C4-2B (cell line): ENCODE results near the gene ENAH.

ENCODE experiments used
- H3K27ac ChIP-seq: fragments of 450-650 bp; 2 replicates; pipeline ENCODE4 v1.5.1; 2017
- ZFX ChIP-seq: fragments of 450-650 bp; IDR thresholded peaks from 2 replicates; pipeline ENCODE4 v1.6.1; 2017
- TF ChIP-seq, protein P1 (sequence below): fragments of 450-650 bp; conservative IDR thresholded peaks from 2 replicates; pipeline ENCODE4 v1.5.1; 2017; ENCODE audit warnings: mild to moderate bottlenecking

ENAH gene

DNA sequence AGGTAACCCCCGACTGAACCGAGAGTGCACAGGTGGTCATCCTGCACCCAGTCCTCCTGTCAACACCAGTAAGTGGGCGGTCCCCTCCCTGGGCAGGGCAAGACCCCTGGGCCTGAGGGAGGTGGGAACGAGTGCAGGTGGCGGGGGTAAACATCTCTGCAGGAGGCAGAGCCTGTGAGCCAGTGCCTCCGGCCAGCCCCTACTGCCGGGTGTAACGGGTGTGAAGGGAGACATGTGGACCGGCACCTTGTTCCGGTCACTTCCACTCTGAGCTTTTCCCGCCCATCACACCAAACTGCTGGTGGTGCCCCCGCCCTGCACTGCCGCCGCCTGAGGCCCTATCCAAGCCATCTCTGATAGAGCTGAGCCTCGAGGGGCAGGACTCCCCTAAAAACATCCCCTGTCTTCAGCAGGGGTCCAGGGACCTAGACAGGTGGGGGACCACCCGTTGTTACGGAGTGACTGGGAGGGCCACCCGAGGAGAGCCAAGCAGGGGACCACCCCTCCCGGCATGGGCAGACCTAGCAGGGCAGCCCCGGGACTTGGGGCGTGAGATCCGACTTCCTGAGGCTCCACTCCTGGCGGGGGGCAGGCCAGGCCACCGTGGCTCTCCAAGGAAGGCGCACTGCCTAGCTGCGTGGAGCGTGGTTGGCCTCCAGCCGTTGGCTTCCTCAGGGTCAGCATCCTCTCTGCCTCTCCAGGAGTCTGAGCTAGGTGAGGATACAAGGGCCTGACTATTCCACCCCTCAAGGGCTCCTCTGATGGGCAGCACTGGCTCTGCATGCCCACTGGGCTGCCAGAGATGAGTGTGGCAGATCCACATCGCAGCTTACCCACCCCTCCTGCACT is 181.2 kb downstream of the ENAH start:
- TF ChIP-seq, protein P1, sequence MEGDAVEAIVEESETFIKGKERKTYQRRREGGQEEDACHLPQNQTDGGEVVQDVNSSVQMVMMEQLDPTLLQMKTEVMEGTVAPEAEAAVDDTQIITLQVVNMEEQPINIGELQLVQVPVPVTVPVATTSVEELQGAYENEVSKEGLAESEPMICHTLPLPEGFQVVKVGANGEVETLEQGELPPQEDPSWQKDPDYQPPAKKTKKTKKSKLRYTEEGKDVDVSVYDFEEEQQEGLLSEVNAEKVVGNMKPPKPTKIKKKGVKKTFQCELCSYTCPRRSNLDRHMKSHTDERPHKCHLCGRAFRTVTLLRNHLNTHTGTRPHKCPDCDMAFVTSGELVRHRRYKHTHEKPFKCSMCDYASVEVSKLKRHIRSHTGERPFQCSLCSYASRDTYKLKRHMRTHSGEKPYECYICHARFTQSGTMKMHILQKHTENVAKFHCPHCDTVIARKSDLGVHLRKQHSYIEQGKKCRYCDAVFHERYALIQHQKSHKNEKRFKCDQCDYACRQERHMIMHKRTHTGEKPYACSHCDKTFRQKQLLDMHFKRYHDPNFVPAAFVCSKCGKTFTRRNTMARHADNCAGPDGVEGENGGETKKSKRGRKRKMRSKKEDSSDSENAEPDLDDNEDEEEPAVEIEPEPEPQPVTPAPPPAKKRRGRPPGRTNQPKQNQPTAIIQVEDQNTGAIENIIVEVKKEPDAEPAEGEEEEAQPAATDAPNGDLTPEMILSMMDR: no peak
- TF ChIP-seq ZFX: no peak
- H3K27ac ChIP-seq: no peak overlapping the region

DNA sequence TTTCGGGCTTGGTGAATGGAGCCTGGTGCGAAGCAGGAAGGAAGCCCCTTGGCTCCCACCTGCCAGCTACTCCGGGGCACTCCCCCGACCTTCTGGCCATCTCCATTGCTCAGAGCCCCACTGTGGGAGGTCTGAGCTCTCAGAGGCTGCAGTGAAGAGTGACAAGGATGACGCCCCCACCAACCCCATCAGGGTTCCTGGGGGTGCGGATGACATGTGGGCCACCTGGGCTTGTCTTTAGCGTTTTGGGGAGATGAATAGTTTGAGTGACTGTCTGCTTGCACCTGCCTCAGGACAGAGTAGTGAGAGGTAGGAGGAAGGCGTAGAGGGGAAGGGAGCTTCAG is 181.8 kb downstream of the ENAH start:
- TF ChIP-seq, protein P1: no peak
- no peak for TF ChIP-seq ZFX
- no peak overlapping the region for H3K27ac ChIP-seq

DNA sequence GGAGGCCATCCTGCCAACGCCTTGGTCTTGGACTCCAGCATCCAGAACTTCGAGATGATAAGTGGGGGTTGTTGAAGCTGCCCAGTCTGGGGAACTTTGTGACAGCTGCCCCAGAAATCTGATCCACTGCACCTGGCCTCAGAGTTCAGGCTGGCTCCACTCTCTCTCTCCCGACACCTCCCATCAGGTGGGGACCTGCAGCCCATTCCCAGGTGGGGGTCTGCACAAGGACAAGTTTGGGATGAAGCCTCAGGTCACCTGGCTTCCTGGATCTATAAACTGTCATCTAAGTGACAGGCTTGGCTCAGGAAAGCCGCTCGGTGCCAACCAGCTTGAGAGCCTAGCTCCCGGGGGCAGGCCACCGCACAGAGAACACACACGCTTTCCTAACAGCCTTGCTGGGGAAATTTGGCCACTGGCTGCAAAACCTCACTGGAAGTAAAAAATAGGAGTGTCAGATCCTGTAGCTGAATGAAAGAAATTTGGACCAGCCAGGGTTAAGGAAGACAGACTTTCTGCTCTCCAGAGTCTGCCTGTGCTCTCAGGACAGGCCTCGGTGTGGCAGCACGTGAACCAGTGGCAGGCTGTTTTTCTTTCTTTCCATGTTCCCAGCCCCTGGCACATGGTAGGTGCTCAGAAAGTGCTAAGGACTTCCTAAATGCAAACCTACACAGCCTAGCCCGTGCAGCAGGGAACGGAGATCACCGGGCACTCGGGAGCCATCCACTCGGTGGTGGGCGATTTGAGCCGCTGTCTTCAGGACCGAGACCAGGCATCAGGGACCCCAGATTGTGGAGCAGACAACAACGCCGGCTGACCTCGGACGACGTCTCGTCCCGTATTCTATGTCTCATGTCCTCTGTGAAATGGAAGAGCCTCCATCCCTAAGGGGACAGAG is 182.5 kb downstream of the ENAH start:
- H3K27ac ChIP-seq: no peak overlapping the region
- no peak for TF ChIP-seq ZFX
- TF ChIP-seq, protein P1: no peak

DNA sequence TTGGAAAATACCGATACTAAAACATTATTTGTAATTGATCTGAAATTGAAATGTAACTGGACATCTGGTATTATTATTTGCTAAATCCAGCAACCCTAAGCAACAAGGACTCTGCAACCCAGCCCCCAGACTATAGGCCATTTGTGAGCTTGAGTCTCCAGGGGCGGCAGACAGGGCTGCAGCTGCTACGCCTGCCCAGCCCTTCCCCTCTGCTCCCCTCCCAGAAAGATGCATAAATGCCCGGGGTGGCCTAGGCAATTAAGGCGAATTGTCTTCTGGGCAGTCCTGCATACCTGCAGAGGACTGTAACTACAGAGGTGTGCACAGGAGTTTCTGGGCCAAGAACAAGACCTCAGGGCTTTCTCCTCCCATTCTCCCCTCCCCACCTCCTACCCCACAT is 183.9 kb downstream of the ENAH start:
- TF ChIP-seq ZFX: no peak
- TF ChIP-seq, protein P1: no peak
- H3K27ac ChIP-seq: no peak overlapping the region

DNA sequence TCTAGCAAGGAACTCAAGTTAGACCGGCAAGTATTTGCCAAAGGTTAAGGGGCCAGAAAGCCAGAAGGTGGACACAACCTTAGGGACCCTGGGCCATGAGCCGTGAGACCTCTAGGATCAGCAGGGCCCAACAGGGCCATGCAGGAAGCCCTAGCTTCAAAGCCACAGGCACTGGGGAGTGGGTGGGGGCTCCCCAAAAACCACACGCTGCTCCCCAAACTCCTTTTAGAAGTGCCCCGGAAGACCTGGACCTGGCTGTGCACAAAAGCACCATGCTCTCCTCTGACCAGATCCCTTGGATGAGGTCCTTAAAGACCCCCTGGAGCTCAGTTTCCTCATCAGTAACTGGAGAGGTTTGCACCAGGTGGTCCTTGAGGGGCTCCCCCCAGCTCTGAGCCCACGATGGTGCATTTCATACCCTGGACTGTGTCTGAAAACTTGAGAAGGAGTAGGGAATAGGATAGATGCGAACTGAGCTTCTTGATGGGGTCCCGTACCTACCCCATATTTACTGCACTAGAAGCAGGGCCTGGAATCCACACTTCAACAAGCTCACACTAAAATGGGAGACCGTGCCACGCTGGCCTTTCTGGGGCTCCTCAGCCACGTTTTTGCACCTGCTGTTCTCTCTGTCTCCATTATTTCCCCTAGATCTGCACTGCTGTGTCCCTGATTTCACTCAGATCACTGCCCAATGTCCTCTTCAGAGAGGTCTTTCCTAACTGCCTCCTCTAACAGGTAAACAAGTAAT is 184.5 kb downstream of the ENAH start:
- H3K27ac ChIP-seq: no peak overlapping the region
- TF ChIP-seq, protein P1: no peak
- TF ChIP-seq ZFX: no peak

DNA sequence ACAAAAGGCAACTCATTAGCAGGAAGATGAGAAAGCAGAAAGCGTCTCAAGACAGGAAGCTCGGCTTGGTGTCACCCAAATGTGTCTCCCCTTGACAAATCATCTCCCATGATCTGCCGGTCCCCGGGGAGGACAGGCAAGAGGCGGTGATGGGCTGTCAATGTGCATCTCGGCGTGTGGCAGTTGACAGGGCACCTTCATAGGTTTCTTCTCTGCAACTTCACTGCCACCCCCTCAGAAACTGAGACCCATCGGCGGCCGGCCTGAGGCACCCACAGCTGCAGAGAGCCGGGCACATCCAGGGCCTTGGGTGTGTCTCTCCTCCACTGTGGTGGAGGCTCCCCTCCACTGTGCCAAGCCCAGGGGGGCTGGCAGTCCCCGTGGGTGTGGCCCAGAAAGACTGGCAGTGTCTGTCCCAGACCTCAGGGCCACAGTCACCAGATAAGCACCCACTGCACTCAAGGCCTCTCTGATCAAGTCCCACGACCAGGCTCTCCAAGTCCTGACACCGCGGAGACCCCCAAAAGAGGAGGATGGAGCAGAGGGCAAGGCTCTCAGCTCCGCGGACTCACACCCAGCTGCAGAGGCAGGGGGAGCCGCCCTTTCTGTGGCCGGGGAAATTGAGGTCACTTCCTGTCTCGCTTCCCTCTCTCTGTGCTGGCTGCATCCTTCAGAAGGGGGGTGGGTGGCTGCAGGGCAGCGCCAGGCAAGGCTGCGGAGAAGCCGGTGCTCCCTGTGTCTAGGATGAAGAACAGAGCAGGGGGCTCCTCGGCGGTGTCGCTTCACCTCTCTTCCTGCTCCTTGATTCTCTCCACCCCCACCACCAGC is 185.5 kb downstream of the ENAH start:
- TF ChIP-seq ZFX: no peak
- TF ChIP-seq, protein P1: no peak
- no peak overlapping the region for H3K27ac ChIP-seq
